GM08714 (cell line): ENCODE results near the gene CFAP69.

Source experiments
- H3K4me3 ChIP-seq: fragments of 200-500 bp; sonication (Bioruptor generic); 2 replicates; pipeline ENCODE4 v1.5.1; 2014; ENCODE audit warnings: mild to moderate bottlenecking, low read length, inconsistent platforms
- ZNF274 ChIP-seq: IDR thresholded peaks from 2 replicates; pipeline ENCODE4 v1.6.1; 2012; ENCODE audit warnings: mild to moderate bottlenecking, low read depth, low read length

The CFAP69 gene

GRCh38 chr7:90276033-90276728, 31.2 kb downstream of the CFAP69 start:
- TF ChIP-seq ZNF274: no peak
- no peak overlapping the region for H3K4me3 ChIP-seq

- no peak overlapping the region for H3K4me3 ChIP-seq
- TF ChIP-seq ZNF274: no peak
Measured at GRCh38 chr7:90288154-90288553, 43.2 kb downstream of the CFAP69 start.

- TF ChIP-seq ZNF274: no peak
Measured at GRCh38 chr7:90290244-90291113, 45.5 kb downstream of the CFAP69 start.

GRCh38 chr7:90298145-90299038, 53.4 kb downstream of the CFAP69 start:
- H3K4me3 ChIP-seq: no peak overlapping the region
- no peak for TF ChIP-seq ZNF274

More at GRCh38 chr7:90290244-90291113, 45.5 kb downstream of the CFAP69 start:
- no peak overlapping the region for H3K4me3 ChIP-seq

- H3K4me3 ChIP-seq: no peak overlapping the region
- TF ChIP-seq ZNF274: no peak
Measured at GRCh38 chr7:90303241-90303640, 58.3 kb downstream of the CFAP69 start.

GRCh38 chr7:90309872-90310271, 64.9 kb downstream of the CFAP69 start:
- no peak overlapping the region for H3K4me3 ChIP-seq
- no peak for TF ChIP-seq ZNF274

GRCh38 chr7:90311175-90311574, 66.2 kb downstream of the CFAP69 start:
- TF ChIP-seq ZNF274: no peak
- no peak overlapping the region for H3K4me3 ChIP-seq

GRCh38 chr7:90312745-90313144, 67.8 kb downstream of the CFAP69 start:
- TF ChIP-seq ZNF274: no peak
- H3K4me3 ChIP-seq: no peak overlapping the region

GRCh38 chr7:90313907-90314306, 68.9 kb downstream of the CFAP69 start:
- TF ChIP-seq ZNF274: no peak
- no peak overlapping the region for H3K4me3 ChIP-seq

- H3K4me3 ChIP-seq: no peak overlapping the region
- TF ChIP-seq ZNF274: no peak
Measured at GRCh38 chr7:90320014-90320413, 75.0 kb downstream of the CFAP69 start.

- H3K4me3 ChIP-seq: no peak overlapping the region
- TF ChIP-seq ZNF274: no peak
Measured at GRCh38 chr7:90320418-90320800, 75.4 kb downstream of the CFAP69 start.

GRCh38 chr7:90320801-90321494, 76.0 kb downstream of the CFAP69 start, which contains the start of gene FAM237B:
Gene FAM237B, minus strand, starts transcription at chr7:90321304. Its CDS starts 1,556 bp downstream, at chr7:90319748.
- H3K4me3 ChIP-seq: no peak within 1 kb of the TSS
- no peak for TF ChIP-seq ZNF274

GRCh38 chr7:90322837-90323236, 77.9 kb downstream of the CFAP69 start:
- TF ChIP-seq ZNF274: no peak
- H3K4me3 ChIP-seq: no peak overlapping the region
